ENCODE measurements around the gene FTO. TPM values are rescaled to one million over a fixed set of nuclear protein-coding genes. Genes with fewer than 3 reads are reported as not detected.

FTO gene
- total and polyA plus RNA-seq, 12 donors = 17.8 to 310 (median 156) TPM

DNA sequence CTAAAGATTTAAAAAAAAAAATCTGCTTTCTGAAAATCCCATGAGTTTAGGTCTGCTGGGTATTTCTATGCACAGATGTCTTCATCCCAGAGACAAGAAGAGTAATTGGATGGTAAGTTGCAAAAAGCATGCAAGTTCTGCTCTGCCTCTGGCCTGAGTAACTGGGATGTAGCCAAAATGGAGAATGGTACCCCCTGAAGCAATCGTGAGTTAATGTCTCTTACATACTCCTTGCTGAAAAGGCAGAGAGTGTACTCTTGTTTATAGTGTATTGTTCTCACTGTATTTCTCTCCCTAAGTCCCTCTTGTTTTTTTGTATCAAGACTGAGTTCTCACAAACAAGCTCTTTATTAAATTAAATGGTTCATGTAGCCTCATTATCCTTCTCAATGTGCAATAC, 323.6 kb downstream of the FTO start:
- WGBS, 4 donors = 56 to 81% (median 68%) methylated on average over 1 of the region's 1 CpG
- Histone ChIP-seq H3K4me1 (replicated peaks in 1 of 2) (no peaks in the 10 kb centered on the region), H3K9me3 (replicated peaks in 1 of 3) (no peaks in the 10 kb centered on the region), H3K27me3 (no peaks in the 10 kb centered on the region), H3K4me3 (no peak overlapping the region), H3K27ac (peak overlapping the region in 1 of 5 donors; percentile 6), H3K36me3 (replicated peaks in 1 of 2) (no peaks in the 10 kb centered on the region)
- TF ChIP-seq POLR2A (IDR thresholded peaks at IDR 0.05) = no peak
- TF ChIP-seq, protein P1, sequence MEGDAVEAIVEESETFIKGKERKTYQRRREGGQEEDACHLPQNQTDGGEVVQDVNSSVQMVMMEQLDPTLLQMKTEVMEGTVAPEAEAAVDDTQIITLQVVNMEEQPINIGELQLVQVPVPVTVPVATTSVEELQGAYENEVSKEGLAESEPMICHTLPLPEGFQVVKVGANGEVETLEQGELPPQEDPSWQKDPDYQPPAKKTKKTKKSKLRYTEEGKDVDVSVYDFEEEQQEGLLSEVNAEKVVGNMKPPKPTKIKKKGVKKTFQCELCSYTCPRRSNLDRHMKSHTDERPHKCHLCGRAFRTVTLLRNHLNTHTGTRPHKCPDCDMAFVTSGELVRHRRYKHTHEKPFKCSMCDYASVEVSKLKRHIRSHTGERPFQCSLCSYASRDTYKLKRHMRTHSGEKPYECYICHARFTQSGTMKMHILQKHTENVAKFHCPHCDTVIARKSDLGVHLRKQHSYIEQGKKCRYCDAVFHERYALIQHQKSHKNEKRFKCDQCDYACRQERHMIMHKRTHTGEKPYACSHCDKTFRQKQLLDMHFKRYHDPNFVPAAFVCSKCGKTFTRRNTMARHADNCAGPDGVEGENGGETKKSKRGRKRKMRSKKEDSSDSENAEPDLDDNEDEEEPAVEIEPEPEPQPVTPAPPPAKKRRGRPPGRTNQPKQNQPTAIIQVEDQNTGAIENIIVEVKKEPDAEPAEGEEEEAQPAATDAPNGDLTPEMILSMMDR (IDR thresholded peaks at IDR 0.05) = no peak
- intact Hi-C loops (cut with DNase I) = no loop called here
- no peak for DNase-seq

DNA sequence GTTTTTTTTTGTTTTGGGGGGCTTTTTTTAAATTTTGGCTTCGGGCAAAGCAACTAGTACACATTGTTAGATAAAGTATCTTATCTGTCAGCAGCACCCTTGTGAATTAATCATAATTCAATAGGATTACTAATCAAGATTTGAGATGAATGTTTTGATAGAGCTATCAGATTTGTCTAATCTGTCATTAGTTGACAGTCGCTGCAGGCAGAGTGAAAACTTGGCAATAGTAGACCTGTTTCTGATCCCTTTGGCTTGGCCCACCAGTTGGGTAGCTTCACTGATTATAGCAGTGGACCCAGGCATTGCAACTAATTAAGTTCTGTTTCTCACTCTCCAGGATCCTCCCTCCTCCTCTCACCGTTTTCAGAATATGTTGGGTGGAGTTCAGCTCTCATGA, 324.0 kb downstream of the FTO start:
- no peak for DNase-seq
- 60 to 69% (median 65%) methylated on average over 3 of the region's 3 CpGs for WGBS, 4 donors
- Histone ChIP-seq H3K4me1 (replicated peaks in 1 of 2) (no peaks in the 10 kb centered on the region), H3K27ac (no peak overlapping the region), H3K4me3 (no peak overlapping the region), H3K9me3 (replicated peaks in 1 of 3) (no peaks in the 10 kb centered on the region), H3K36me3 (replicated peaks in 1 of 2) (no peaks in the 10 kb centered on the region), H3K27me3 (no peaks in the 10 kb centered on the region)
- TF ChIP-seq, protein P1 (IDR thresholded peaks at IDR 0.05) = no peak
- TF ChIP-seq POLR2A (IDR thresholded peaks at IDR 0.05) = no peak
- intact Hi-C loops (cut with DNase I) = no loop called here

DNA sequence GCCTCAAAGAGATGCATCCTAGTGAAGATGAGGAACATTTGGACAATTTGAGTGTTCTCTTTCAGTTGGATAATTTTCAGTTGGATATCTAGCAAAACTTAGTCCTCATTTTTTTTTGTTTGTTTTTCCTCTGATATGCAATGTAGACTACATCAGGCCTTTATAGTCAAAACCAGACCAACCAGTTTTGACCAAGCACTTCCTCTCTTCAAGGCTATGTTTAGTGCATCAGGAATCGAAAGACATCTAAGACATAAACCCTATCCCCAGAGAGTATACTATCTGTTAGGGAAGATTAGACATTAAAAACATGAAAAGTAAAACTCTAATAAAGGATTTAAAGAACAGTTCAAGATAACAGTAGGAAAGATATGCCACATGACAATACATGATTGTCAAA, 326.5 kb downstream of the FTO start:
- Histone ChIP-seq H3K9me3 (replicated peaks in 1 of 3) (no peaks in the 10 kb centered on the region), H3K27me3 (no peaks in the 10 kb centered on the region), H3K4me3 (no peak overlapping the region), H3K27ac (no peak overlapping the region), H3K4me1 (replicated peaks in 1 of 2) (no peaks in the 10 kb centered on the region), H3K36me3 (replicated peaks in 1 of 2) (no peaks in the 10 kb centered on the region)
- intact Hi-C loops (cut with DNase I) = no loop called here
- WGBS, 4 donors = 89 to 100% (median 91%) methylated on average over 1 of the region's 1 CpG
- DNase-seq = no peak
- TF ChIP-seq, protein P1 (IDR thresholded peaks at IDR 0.05) = no peak
- TF ChIP-seq POLR2A (IDR thresholded peaks at IDR 0.05) = no peak

DNA sequence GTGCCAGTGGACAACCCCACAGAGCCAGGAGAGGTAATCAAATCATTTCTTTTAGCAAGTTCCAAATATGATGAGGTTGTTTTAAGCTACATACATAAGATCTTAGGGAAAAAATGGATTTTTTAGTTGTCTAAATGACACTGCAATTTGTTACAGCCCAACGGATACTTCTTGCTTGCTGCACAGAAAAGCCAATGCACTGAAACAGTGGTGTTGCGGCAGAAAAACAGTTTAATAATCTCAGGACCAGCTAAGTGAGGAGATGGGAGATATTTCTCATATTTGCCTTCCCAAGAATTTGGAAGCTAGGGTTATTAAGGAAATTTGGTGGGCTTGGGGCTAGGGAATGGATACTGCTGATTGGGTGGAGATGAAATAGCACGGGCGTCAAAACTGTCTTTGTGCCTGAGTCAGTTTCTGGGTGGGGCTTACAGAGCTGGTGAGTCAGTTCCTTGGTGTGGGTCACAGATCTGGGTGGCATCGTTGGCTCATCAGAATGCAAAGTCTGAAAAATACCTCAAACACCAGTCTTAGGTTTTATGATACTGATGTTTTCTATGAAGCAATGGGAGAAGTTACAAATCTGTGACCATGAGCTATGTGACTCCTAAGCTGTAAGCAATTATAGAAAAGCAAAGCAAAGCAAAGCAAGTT, 327.3 kb downstream of the FTO start:
- Histone ChIP-seq H3K36me3 (replicated peaks in 1 of 2) (no peaks in the 10 kb centered on the region), H3K4me1 (replicated peaks in 1 of 2) (no peaks in the 10 kb centered on the region), H3K27ac (no peak overlapping the region), H3K27me3 (no peaks in the 10 kb centered on the region), H3K9me3 (replicated peaks in 1 of 3) (no peaks in the 10 kb centered on the region), H3K4me3 (no peak overlapping the region)
- no peak for DNase-seq
- WGBS, 4 donors = 93 to 99% (median 95%) methylated on average over 5 of the region's 5 CpGs
- no peak for TF ChIP-seq POLR2A (IDR thresholded peaks at IDR 0.05)
- TF ChIP-seq, protein P1 (IDR thresholded peaks at IDR 0.05) = no peak
- intact Hi-C loops (cut with DNase I) = no loop called here

All from adrenal gland (tissue), 12 donors.